ENCODE measurements around the gene PIKFYVE.
"Not testable (repeated sequence)": the region's sequence is repeated elsewhere in the genome, so short reads cannot be mapped to it uniquely, and the experiment has no call there.

The PIKFYVE gene, protein sequence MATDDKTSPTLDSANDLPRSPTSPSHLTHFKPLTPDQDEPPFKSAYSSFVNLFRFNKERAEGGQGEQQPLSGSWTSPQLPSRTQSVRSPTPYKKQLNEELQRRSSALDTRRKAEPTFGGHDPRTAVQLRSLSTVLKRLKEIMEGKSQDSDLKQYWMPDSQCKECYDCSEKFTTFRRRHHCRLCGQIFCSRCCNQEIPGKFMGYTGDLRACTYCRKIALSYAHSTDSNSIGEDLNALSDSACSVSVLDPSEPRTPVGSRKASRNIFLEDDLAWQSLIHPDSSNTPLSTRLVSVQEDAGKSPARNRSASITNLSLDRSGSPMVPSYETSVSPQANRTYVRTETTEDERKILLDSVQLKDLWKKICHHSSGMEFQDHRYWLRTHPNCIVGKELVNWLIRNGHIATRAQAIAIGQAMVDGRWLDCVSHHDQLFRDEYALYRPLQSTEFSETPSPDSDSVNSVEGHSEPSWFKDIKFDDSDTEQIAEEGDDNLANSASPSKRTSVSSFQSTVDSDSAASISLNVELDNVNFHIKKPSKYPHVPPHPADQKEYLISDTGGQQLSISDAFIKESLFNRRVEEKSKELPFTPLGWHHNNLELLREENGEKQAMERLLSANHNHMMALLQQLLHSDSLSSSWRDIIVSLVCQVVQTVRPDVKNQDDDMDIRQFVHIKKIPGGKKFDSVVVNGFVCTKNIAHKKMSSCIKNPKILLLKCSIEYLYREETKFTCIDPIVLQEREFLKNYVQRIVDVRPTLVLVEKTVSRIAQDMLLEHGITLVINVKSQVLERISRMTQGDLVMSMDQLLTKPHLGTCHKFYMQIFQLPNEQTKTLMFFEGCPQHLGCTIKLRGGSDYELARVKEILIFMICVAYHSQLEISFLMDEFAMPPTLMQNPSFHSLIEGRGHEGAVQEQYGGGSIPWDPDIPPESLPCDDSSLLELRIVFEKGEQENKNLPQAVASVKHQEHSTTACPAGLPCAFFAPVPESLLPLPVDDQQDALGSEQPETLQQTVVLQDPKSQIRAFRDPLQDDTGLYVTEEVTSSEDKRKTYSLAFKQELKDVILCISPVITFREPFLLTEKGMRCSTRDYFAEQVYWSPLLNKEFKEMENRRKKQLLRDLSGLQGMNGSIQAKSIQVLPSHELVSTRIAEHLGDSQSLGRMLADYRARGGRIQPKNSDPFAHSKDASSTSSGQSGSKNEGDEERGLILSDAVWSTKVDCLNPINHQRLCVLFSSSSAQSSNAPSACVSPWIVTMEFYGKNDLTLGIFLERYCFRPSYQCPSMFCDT (N-terminal part only)

DNA sequence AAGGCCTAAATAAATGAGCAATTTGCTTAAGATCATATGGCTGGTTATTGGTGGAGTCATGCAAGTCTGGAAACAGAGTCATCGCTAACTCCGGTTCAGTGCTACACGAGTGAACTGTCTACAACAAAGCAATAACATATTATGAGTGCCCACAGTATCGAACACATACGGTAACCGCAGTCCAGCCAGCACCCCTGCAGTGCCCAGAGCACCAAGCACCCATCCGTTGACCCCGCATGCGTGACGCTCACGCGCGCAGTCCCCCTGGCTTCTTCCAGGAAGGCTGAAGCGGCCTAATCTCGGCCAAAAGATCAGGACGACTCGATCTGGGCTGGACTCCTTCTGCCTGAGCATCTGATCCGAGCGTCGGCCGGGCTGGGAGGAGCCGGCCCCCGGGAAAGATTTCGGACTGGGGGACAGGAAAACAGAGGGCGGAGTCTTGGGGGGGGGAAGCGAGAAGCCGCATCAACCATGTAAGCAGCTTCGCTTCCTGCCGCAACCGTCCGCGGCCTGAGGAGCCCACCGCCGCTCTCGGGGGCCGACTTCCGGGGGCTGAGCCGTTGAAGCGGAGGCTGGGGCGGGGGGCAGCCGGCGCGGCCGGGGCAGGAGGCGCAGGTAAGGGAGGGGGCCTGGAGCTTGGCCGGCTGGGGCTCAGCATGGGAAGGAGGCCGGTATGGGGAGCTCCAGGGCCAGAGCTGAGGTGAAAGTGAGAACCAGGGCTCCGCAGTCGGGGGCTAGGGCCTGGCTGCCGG, at the start of gene PIKFYVE:
Gene PIKFYVE, plus strand, starts transcription at position 455 of the 752 bp plus-strand sequence. CDS start 5,265 bp downstream, outside the sequence.
- DNase-seq: peak; percentile 81

DNA sequence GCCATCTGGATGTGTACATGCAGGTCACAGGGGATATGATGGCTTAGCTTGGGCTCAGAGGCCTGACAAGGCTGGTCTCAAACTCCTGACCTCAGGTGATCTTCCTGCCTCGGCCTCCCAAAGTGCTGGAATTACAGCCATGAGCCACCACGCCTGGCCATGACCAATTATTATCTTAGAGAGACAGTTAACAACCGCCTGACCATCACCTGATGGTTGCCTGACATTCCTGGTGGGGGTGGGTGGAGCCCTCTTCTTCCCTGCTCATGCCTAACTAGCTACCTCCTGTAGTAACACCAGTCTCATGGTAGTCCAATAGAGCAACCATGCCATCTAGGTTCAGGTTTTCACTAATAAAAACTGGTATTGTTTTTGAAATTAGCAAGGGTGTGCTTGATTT, 44.2 kb upstream of the PIKFYVE start:
- not testable (repeated sequence) for DNase-seq

DNA sequence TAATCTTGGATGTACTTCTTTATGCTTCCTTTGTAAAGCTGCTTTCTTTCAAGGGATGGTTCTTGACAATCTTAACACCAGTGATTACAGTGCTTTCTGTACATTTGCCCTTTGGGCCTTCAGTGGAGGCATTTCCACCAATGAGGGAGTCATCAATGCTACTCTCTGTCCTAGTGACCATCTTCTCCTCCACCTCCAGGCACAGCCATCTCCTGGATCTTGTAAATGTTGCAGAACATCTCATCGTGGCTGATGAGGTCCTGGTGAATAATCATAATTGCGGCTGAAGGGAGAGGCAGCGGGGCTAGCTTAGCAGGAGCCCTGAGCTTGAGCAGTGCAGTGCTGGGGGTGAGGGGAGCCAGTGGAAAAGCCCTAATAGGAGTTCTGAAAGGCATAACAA, 43.7 kb upstream of the PIKFYVE start:
- DNase-seq: no peak

DNA sequence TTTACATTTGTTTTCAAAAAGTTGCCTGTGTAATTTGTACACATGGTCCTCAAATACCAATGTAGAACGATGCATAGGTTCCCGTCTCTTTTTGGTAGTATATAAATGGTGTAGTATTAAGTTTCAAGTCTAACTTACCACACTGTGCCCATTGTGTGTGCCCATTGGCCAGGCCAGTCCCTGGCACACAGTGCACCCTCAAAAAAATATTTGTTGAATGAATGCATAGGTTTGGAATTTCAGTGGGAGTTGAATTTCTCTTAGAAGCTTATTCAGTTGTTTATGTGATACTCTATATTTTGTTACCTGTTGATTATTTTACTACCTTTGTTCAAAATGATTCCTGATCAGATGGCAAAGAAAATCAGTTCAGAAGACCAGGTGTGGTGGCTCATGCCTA, 41.3 kb upstream of the PIKFYVE start:
- no peak for DNase-seq

DNA sequence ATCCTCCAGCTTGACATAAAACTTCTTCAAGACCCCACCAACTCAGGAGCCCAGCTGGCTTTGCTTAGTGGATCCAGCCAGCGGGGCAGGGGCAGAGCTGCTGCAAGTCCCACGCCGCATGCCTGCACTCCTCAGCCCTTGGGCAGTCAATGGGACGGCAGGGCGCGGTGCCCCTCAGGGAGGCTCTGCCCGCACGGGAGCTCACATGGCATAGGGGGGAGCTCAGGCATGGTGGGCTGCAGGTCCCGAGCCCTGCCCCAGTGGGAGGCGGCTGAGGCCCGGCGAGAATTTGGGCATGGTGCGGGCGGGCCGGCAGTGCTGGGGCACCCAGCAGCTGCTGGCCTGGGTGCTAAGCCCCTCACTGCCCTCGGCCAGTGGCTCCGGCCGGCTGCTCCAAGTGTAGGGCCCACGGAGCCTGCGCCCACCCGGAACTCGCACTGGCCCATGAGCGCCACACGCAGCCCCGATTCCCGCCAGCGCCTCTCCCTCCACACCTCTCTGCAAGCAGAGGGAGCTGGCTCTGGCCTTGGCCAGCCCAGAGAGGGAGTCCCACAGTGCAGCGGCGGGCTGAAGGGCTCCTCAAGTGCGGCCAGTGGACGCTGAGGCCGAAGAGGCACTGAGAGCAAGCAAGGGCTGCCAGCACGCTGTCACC, 38.3 kb upstream of the PIKFYVE start:
- no peak for DNase-seq

DNA sequence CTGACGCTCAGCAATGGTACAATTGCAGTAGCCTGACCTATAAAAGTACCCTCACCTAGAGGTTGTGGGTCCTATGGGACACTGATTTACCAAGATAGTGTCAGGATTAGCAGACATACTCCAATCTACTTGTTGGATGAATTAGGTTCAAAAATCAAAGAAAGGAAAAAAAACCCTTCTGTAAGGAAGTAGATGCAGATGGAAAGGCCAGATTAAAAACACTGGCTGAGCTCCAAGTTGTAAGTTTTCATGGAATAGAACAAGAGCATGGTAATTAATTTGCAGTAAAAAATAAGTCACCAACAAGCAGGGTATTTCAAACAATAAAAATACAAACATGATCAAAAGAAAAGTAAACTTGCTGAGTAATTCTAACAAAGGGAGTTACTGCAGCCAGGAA, 37.6 kb upstream of the PIKFYVE start:
- DNase-seq: no peak

DNA sequence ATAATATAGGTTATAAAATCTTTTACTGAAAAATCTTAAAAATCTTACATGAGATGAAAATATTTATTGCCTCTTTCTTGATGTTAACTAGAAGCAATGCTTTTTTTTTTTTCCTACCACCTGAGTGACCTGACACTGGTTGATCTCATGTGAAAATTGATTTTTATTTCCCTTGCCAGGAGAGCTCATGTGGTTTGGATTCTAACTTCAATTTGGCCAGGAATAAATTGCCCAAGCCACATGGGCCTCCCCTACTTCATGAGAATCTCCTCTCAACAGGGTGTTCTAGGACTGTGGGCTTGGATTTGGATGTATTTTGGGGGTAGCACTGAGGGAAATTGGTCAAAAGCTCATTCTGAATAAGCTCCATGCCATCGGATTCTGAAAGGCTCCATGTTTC, 31.3 kb upstream of the PIKFYVE start:
- DNase-seq: no peak

DNA sequence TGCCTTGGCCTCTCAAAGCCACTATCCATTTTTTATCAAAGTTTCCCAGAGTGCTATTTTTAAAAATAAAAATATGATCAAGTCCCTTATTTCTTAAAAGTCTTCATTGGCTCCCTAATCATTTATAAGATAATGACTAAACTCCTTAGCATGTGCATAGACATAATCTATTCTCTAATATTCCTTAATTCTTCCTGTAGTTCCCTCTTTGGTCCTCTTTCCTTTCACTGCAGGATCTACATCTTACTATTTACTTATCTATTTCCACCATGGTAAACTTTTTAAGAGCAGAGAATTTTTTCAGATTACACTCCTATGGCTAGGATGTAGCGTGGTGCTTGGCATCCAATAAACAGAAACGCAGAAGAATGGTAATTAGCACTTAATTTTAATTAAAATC, 30.2 kb upstream of the PIKFYVE start:
- DNase-seq: no peak

DNA sequence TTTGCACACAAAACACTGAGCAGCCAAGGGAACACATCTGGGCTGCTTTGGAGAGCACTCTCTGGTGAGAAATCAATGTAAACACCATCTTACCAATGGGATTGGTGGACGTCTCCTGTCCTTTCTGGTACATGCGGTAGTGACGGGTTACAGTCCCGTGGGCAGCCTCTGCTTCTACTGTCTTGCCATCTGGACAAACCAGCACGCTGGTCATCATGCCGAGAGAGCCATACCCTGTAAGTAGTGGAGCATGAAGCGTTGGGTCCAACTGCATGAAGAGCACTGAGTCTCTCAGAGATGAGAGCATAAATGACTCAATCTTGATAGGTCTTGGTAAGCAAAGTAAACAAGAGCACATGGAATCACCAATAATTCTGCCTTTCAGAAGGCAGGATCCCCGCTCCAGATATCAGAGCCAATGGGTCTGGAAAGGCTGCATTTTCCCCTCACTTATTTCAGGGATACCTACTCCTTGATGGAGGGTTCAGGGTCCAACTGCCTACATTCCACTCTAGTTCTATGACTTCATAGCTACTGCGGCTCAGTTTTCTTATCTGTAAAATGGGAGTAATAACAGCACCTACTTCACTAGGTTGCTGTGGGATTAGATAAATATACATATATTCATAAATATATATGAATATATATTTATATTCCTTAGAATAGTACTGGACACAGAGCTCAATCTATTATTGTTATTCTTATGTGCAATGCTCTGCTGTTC, 26.1 kb upstream of the PIKFYVE start:
- DNase-seq: no peak

DNA sequence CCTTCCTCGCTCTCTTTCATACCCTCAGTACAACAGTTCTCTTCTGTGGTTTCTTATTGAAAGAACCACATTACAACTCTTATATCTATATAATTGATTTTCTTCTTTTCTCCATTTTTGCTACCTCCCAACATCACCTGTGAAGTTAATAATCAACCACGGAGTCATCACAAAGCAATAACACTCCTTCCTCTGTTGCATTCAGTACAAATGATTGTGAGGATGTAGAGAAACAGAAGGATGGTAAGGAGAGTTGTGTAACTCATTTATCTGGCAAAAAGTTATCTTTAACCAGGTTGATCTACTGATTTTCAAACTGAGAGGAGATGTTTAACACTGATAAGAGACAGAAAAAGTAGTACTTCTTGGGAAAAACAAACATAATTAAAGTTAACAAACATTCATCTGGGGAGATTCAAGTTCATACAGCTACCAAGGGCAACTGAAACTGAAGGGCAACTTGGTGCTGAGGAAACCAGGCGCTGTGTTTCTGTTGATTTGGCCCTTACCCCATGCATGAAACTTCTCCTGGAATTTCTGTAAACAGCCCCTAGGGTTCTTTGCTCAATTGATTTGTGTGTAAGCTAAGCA, 25.3 kb upstream of the PIKFYVE start:
- DNase-seq: no peak

DNA sequence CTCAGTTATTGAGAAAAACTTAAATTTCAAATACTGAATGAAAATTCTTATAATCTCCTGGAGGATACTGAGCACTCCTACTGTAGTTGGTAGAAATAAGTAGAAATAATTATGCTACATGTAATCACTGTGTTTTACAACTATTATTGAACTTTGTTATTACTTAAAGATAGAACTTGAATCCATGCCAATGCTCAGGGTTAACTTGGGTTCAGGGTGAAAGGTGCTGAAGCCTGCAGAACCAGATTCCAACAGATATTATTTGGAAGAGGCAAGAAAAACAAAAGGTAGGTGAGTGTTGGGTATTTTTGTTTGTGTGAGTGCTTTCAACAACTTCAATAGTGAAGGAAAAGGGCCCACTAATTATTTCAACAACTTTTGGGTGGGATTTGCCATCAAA, 21.6 kb upstream of the PIKFYVE start:
- DNase-seq: no peak

DNA sequence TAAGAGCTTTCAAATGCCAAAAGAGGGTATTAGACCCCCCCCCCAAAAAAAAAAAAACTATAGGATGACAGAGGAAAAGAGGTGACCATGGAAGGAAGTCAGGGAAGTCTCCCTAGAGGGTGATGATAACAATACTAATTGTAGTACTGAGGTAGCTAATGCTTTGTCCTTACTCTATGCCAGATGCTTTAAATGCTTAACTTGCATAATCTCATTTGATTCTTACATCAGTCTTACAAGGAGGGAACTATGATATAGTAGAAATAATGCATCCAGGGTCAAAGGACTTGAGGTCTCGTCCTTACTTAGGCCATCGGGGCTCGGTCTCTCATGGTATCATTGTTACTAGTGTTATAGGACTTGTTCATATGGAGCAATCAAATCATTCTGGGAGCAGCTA, 20.3 kb upstream of the PIKFYVE start:
- no peak for DNase-seq

DNA sequence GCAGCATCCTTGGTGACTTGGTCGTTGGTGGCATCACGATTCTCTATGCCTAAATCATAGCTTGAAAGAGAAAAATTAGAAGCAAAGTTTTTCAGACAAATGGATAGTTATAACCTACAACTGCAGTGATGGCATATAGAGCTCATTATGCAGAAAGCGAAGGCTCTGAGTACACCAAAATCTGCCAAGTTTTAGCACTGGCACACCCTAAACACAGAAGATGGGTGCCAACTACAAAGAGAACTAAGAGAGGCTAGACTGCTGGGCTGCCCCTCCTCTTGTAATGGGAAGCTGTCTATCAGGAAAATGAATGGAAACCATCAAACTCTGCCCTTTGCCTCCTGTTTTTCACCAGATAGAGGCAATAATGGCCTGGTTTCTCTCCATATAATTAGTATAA, 17.5 kb upstream of the PIKFYVE start:
- no peak for DNase-seq

DNA sequence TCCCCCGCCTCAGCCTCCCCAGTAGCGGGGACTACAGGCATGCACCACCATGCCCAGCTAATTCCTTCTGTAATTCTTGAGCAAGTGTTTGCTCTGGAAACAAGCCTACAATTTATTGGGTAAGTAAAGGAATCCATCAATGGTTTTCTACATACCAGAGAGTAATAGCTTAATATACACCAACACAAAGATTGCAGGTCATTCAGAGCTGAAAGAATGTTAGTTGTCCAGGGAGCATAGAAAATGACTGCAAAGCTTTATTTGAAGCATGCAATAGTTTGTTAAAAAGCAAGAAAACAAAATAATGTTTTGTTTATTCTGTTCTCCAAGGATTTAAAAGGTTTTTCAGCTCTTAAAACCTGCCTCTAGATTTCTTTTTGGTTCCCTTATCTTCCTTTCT, 16.8 kb upstream of the PIKFYVE start:
- no peak for DNase-seq

DNA sequence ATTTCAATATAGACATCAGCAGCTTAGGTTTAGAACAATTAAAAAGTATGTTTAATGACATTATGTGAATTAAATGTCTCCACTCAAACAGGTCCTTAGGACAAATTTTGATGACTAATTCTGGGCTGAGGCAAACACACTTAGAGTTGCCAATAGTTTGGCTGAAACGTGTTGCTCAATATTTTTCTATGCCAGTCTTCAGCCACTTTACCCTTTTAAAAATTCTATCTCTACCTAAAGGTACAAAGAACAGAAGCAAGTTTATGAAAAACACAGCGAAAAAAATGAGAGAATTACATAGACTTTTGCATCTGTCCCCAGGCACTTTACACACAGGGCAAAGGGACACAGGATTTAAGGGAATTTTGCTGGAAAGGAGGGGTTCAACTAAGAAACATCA, 15.7 kb upstream of the PIKFYVE start:
- no peak for DNase-seq

DNA sequence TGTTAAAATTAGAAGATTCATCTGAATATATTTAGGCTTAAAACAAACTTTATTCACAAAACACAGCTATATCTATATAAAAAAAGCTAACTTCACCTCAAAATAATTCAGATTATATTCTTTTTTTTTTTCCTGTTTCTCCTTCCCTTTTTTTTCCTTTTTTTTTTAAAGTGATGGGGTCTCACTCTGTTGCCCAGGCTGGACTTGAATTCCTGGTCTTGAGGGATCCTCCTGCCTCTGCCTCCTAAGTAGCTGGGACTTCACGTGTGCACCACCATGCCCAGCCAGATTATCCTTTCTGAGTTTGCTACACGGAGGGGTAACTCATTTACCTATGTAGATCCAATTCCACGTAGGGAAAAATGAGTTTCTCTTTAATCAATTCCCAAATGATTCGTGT, 15.0 kb upstream of the PIKFYVE start:
- no peak for DNase-seq

DNA sequence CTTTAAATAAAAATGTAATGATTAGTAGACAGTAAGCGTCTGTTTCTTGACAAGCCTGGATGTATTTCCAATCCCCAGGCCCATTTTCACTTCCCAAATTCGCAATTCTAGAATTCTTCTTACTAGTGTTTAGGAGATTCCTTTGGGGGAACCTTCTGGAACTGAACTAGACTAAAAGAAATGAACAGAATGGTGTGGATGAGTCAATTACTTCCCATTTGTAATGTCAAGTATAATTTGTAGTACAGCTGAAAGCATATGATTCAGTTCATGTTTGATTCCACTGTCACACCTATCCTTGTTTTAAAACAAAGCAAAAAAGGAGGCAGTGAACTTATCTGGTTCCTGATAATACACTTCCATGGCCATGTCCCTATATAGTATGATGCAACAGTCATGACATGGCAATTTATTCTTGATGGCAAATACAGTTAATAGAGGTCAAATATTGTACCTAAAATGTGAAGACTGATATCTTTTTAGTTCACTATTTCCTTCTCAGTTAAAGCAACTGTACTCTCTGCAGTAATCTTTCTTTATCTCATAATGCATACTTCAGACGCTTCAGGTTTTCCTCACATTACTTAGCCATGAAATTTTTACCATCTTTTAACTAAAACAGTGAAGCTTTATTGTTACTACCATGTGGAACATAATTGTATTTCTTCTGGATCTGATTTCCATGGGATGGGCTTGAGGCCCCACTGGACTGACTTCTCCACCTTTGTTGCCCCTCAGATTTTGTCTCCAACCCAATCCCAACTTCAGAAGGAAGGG, 13.2 kb upstream of the PIKFYVE start:
- DNase-seq: no peak

DNA sequence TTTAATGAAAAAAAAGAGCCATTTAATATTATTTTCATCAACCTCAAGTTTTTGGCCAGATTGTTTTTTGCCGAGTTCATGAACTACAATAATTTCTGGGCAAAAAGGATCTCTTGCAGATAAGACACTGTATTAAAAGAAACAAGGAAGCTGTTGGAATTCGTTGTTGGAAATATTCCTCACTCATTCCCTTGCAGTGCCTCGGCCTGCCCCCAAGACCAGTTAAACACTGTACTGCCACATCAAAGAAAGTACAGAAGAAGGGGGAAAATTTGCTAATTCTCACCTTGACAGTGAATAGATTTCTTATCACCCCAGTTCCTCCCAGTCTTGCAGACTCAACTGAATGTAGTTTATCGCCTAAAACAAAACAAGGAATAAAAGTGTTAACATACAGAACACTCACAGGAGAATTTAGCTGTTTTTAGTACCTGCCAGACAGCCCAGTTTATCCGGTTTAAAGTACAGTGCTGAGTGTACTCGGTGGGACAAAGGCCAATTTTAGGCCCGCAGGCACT, 12.4 kb upstream of the PIKFYVE start:
- no peak for DNase-seq

DNA sequence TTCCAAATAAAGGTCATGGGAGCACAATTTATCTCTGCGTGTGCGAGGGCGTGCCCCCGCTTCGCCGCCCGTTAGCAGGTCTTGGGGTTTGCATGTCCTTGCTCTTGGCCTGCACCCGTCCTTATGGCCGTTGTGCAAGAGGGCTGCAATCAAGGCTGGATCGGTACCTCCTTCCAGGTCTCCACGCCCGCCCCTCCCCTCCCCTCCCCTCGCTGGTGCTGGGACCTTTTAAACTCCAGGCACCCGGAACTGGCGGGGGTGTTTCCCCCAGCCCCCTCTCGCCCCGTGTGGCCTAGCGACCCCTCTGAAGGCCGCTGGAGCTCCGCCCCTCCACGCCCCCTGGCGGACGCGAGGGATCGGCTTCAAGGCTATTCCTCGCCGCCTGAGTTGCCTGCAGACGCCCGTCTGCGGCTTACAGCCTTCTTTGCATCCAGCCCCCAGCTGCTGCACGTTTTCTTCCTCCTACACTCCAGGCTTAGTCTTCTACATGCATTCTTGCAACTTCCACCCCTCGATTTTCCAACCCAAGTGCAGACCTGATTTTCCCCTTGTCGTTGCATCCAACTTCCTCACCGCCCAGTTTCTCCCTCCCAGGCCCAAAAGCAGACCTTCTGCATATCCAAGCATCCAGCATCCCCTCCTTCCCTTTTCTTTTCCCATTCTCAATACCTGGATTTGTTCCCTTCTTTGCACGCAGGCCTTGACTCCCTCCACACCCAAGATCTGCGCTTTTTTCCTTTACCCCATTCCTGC, 11.8 kb upstream of the PIKFYVE start:
- no peak for DNase-seq

All from NCI-H1436 treated with DMSO at 0.1 percent for 48 hours (cell line).